HL-60/S4 (cell line): ENCODE results near the gene MAGI1.
"Not testable (repeated sequence)": the region's sequence is repeated elsewhere in the genome, so short reads cannot be mapped to it uniquely, and the experiment has no call there.

Source experiments
- in situ Hi-C: fragments of 300-500 bp; cut with MboI; formaldehyde crosslinking; loops from 2 replicates; pipeline ENCODE4 v1.14.3; 2022; ENCODE audit warnings: low sequenced_read_pairs

Gene MAGI1

DNA sequence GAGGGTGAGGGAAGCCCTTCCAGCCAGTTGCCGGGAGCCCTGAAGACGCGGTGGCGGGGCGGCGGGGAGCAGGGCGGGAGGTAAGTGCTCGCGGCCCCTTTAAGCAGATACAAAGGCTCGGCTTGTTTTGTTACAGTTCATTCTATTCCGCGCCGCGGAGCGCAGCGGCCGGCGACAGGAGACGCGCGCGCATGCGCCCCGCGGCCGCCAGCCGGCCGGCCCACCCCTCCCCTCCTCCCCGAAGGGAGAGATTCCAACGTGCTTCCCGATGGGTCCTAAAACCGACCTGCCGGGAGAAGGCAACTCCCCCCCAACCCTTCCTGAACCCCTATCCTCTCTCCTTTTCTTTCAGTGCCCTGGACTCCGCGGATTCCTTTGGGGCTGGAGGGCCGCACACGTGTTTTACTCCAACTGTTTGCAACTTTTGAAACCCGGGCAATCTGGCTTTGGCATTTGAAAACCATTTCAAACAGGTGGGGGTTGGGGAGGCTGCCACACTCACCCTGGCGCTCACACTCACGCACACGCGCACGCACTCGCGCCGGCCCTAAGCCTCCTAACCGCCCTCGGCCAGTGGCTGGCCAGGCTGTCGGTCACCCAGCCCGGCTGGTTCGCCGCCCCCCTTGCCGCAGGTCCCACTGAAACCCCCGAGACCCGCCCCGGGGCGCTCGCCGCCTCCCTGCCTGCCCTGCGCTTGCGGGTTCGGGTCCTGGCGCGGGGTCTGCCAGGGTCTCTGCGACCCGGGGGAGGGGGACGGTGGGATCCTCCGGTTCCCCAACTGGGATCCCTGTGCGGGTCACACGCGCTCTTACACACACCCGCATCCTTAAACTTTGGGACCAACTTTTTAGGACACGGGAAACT is at the start of gene MAGI1:
Gene MAGI1, minus strand, starts transcription at position 193 of the 864 bp plus-strand sequence. CDS start 610 bp downstream, outside the sequence.
- in situ Hi-C loops, result no loop called here

DNA sequence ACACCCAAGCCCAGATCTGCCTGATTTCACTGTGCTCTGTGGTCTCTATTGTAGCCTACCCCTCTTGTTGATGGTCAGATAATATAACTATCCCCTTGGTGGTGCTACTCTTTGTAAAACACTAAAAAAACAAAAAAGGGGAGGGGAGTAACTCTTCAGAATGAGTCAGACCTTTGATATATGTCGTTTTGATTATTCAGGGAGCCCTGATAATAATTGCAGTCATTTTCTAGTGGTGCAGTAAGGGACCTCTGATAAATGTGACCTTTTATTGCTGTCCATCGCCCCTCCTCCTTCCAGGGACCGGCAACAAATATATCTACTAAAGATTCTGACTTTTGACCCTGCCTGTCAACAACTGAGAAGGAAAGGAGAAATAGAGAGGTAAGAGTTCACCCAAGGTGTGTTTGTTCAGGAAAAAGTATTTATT is 45.1 kb upstream of the MAGI1 start:
- in situ Hi-C loops, result no loop called here

DNA sequence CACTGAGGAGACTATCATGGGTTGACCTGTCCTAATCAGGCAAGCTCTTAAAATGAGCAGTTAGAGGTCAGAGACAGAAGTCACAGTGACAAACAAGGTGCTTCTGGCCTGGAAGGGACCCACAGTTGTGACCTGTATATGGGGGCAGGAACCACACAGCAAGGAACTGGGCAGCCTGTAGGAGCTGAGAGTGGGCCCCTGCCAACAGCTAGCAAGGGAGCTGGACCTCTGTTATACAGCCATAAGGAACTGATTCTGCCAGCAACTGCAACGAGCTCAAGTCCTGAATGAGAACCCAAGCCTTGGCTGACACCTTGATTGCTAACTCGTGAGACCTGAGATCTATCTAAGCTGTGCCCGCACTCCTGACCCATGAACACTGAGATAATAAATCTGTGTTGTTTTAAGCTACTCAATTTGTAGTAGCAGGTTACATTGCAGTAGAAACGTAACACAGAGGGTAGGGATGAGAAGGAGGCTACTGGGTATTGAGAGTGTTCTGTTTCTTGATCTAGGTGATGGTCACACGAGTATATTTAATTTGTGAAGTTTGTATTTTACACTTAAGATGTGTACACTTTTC is 44.5 kb upstream of the MAGI1 start:
- in situ Hi-C loops, result no loop called here

DNA sequence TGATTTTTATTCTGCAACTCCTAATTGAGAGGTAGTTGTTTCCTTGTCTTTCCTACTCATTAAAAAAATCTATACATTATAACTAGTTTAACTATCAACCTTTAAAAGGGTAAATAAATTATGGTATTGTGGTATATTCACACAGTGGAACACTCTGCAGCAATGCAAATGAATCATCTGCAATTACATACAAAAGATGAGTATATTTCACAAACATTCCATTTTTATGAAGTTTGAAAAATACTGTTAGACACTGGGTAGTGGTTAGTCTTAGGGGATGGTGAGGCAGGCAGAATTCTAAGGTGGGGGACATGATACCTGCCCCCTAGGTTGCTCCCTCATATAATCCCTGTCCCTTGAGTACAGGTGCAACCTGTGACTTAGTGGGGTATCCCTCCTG is 44.0 kb upstream of the MAGI1 start:
- in situ Hi-C loops, result no loop called here

DNA sequence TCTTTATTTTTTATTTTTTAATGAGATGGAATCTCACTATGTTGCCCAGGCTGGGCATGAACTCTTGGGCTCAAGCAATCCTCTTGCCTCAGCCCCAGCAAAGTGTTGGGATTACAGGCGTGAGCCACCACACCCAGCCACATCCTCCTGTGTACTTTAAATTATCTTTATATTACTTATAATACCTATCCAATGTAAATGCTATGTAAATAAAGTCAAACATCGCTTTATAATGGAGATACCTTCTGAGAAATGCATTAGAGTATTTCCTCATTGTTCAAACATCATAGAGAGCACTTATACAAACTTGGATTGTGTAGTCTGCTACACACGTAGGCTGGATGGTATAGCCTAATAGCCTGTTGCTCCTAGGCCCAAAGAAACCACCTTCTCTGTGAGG is 41.4 kb upstream of the MAGI1 start:
- in situ Hi-C loops, result no loop called here

DNA sequence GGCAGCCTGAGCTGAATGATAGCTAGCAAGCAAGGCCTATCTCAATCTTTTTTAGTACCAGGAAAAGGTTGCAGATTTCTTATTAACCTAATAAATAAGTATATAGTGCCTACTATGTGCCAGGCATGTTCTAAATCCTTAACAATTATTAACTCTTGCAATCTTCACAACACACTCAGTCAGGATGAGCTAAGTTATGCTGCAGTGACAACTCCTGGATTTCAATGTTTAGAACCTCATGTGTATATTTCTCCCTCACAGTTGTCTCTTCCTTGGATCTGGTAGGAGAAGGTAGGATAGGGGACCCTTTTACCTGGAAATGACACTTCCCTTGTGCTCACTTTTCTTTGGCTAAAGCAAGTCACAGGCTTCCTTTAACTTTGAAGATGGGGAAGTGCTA is 39.3 kb upstream of the MAGI1 start:
- in situ Hi-C loops, result no loop called here

DNA sequence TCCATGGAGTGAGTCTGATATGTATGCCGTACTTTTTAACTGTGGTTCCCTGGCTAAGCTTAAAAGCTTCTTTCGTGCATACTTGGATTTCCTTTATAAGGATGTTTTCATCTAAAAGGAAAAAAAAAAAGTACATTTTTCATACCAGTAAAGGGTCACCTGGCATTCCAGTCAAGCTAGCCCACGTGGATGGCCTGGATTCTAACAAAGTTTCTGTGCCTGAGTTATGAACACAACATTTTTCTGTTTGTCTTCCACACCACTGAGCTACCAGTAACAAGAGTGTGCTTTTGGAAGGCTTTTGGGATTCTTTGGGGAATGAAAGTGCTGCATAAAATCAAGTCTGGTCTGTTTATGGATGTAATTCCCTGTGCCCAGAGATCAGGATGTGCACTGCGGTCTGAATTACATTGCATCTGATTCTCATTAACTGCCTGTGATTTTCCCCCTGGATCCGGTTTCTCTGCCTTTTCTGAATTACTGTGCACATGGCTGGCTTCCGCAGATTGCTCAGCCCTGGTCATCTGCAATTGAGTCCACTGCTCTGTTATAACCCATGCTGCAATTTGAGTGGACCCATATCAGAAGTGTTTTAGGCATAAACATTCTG is 38.2 kb upstream of the MAGI1 start:
- in situ Hi-C loops, result no loop called here

DNA sequence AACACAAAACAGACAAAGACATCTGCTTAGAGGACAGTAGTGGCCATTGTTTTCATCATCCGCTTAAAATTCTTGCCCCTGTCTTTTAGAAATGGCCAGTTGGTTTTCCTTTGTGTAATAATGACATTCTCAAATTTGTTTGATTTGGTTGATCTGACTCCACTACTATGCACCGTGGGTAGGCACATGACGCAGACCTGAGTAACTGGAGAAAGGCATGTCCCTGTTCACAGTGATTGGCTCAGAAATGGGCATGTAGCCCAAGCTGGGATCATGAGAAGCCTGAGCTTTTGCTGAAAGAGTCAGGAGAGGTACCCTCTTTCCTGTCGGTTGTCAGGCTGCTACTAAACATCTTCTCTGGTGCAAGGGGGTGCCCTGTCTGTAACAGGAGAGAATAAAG is 36.6 kb upstream of the MAGI1 start:
- in situ Hi-C loops, result no loop called here

DNA sequence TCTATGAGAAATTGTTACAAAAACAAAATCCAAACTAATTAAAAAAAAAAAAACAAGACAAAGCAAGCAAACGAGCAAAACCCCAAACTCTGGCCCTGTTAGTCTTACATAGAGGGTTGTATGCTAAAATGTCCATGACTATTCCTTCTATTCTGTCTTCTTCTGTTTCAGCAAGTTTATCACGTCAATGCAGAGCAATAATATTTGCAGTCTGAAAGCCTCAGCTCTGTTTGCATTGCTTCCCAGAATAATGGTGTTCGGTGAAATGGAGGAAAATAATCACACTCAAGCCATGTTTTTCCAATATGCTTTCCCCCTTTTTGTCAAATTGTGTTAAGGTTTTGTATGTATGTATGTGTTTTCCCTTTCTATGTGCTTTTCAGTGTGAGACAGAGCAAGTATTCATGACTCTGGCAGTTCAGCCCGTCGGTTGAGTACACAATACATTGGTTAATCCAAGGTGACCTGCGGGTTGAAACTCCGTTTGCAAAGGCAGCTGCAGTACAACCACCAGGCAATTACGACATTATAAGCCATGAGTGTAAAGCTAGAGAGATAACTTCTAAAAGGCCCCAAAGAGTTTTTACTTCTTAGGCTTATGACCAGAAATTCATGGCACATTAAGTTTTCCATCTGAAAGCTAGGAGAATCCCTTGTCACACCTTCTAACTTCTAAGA is 34.9 kb upstream of the MAGI1 start:
- in situ Hi-C loops, result no loop called here

DNA sequence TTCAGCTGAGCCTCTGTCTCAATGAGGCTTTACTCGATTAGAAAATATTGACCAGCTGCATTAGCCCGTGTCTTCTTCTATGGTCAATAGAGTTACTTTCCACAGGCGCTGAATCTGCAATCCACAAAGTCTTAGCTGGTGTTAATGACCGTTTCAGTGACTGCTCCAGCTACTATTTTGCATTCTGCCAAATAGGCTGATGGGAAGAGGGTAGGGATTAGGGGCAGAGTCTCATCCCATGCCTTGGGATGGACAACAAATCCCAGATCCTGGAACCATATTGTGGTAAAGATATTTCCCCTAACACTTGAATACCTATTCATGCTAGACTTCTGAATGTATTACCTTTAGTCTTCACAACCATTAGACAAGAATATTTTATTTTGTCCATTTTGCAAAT is 29.5 kb upstream of the MAGI1 start:
- in situ Hi-C loops, result no loop called here

DNA sequence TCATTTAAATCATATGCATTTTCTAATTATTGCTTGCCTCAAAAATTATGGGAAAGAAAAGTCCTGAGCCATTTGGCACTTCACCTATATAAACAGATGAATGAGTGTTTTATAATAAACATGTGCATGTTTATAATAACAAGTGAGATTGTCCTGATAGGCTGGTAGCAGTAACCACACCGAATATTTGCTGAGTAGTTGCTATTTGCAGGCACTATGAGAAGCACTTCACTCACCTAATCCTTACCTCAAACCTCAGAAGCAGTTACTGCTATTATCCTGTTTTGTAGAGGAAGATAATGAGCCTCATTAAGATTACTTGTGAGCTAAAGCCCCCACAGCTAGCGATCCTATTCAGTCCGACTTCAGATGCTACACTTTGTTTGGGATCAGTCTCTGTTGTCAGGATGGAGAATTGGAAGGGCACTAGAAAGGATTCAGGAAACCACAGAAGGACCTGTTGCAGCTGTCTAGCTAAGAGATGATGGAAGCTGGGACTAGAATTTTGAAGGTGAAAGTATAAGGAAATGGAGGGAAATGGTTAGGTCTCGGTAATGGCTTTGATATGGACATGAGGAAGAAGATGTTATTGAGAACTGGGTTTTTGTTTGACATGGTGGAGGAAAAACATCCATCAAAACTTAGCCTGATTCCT is 28.4 kb upstream of the MAGI1 start:
- in situ Hi-C loops, result no loop called here

DNA sequence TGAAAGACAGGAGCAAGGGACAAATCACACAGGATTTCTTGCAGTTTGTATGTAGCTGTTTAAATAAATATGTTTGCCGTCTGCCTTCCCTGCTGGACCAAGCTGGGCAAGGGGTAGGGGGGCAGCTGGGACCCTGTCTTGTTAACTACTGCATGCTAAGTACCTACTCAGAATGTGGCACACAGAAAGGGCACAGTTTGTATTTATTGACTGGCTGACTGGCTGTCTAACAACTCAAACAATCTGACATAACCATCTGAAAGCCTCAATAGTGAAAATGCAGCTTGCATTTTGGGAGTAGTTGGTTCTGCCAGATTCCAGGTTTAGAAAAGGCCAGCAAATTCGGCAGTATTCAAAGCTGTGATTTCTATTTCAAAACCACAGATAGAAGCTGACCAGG is 16.6 kb upstream of the MAGI1 start:
- in situ Hi-C loops, result no loop called here

DNA sequence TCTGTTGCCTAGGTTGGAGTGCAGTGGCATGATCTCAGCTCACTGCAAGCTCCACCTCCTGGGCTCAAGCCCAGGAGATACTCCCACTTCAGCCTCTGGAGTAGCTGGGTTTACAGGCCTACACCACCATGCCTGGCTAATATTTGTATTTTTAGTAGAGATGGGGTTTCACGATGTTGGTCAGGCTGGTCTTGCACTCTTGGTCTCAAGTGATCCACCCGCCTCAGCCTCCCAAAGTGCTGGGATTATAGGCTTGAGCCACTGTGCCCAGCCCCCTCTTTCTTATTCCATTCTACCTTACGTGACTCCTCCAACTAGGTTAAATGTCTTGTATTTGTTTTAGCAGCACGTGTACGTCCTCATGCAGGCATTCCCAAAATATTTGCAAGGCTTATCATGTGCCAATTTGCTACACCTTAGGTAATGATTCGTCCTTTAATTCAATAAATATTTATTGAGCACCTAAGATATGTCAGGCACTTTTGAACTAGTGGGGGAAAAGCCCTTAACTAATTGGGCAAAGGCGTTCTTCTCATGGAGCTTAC is 14.9 kb upstream of the MAGI1 start:
- in situ Hi-C loops, result no loop called here

DNA sequence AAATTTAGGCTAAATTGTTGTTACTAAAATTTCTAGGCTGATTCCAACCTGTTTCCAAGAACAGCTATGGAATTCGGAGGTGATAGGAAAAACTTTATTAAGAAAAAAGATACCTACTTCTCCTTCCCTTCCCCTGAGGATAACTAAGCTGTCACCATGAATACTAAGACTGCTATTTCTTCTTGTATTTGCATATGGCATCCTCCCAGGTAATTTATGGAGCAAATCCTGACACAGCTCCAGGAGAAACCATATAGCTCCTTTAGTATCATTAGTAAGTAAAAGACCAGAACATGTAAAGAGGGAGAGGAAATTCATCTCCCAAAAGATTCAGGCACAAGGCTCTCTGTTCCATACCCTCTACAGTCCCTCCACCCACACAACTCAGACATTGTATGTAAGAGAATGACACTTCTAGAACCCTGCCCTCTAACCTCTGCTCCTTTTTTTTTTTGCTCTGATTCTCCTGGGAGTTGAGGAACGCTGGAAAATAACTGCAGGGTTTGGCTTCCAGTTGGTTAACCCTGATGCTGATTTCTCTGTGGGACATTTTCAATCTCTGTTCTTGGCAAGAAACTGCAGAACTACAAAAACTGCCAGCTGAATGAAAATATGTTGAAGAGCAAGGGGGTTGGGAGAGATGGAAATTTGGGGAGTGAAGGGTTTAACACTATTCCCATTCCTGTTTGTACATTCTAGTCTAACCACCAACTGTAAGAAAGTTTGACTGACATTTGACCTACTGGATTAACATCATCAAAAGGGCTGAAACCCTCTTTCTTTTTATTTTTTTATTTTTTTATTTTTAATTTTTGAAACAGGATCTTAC is 14.2 kb upstream of the MAGI1 start:
- in situ Hi-C loops, result no loop called here

DNA sequence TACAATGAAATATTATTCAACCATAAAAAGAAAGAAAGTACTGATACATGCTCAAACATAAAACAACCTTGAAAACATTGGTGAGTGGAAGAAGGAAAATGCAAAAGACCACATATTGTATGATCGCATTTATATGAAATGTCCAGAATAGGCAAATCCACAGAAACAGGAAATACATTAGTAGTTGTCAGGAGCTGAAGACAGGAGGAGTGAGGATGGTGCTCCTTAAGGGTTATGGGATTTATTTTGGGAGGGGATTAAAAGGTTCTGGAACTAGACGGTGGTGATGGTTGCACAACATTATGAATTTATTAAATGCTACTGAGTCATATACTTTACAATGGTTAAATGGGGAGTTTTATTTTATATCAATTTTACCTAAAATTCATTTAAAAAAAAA is 12.1 kb upstream of the MAGI1 start:
- in situ Hi-C loops, result no loop called here

DNA sequence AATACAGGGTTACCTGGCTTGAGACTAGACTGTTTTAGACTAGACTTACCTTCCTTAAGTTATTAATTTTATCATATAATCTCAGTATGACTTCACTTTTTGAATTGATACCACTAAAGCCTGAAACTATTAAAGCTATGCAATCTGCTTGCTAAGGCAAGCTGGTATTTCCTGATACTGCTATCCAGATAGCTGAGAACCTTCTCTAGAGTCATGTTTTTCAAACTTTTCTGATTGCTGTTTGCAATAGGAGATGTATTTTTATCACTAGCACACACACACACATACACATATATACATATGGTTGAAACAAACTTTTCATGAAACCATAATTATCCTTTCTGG is 9.3 kb upstream of the MAGI1 start:
- in situ Hi-C loops, result no loop called here

DNA sequence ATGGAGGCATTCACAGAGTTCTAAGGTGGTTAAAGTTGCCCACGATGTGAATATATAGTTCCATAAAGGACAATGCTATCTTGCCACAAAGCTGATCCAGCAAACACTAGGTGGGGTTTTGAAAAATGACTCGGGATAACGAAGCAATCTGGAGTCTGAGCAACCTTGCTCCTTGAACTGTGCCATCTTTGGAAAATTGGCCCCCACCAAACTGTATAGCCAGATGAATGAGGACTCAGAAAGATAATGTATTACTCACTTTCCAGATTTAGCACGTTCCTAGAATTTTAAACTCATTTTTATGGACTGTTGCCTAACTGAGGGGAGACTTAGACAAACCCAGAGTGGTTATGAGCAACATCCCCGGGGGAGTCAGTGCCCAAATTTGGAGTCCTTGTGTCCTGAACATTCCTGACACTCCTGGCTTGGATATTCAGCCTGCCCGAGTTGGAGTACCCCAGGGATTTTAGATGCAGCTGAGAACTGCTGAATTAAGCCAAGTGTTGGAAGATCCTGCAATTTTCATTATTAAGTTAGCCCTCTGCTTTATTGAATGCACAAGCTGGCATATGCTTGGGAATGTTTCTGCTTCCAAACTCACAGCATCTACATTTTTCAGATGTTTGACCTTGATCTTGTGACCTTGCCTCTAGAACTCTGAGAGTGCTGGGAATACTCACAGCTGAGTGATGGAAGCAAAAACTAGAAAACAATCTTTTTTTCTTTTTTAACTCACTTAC is 8.8 kb upstream of the MAGI1 start:
- in situ Hi-C loops, result no loop called here

DNA sequence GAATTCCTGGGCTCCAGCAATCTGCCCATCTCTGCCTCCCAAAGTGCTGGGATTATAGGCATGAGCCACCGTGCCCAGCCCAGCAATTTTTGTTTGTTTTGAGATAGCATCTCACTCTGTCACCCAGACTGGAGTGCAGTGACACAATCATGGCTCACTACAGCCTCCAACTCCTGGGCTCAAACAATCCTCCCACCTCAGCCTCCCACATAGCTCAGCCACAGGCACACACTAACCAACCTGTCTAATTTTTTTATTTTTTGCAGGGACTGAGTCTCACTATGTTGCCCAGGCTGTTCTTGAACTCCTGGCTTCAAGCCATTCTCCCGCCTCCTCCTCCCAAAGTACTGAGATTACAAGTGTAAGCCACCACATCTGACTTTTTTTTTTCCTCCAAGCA is 7.6 kb upstream of the MAGI1 start:
- in situ Hi-C loops, result not testable (repeated sequence)

DNA sequence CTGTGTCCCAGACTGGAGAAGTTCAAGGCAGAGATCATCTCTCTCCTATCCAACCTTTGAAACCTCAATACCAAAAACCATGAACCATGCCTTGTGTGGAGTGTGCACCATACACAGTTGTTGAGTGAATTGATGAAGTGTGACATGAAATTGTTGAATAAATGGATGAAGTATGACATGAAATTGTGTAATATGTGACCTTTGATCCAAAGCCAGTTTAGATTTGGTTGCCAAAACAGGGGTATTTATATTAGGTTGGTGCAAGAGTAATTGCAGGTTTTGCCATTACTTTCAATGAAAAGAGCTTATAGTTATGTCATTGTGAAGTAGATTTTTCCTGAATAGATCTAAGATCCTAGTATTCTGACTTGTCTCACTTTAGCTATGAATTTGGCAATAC is 3.1 kb upstream of the MAGI1 start:
- in situ Hi-C loops, result no loop called here
